Heart left ventricle (tissue), 16 donors: ENCODE data around the gene CCDC192. TPM values are rescaled to one million over a fixed set of nuclear protein-coding genes. Genes with fewer than 3 reads are reported as not detected.
A peak's percentile ranks its signal among the peaks of the same experiment; 100 is the strongest.

ENCODE experiments used
- ATAC-seq, 4 donors: fragments of 200-7000 bp; cut with Tn5 transposase; one replicate each; pipeline ENCODE4 v1.9.1; 2020 to 2022; ENCODE audit warnings: moderate library complexity in 4 of 4, mild to moderate bottlenecking in 3 of 4, moderate number of reproducible peaks in 1 of 4
- DNase-seq, 5 donors: peaks; one replicate each; pipeline ENCODE4 v3.0.0-alpha.2; 2020
- H3K27ac ChIP-seq, 12 donors: fragments of 200-600 bp; sonication (generic) in 4 of 12; one replicate each; pipeline versions ENCODE4 v1.5.0 to v1.8.0; 2016 to 2022; ENCODE audit warnings: mild to moderate bottlenecking in 2 of 12
- H3K27me3 ChIP-seq, 9 donors: fragments of 200-600 bp; sonication (generic) in 2 of 9; one replicate each; pipeline versions ENCODE4 v1.5.1 to v1.8.0; 2016 to 2022; ENCODE audit warnings: mild to moderate bottlenecking in 3 of 9
- H3K36me3 ChIP-seq, 9 donors: fragments of 200-600 bp; sonication (generic) in 2 of 9; one replicate each; pipeline versions ENCODE4 v1.5.0 to v1.8.0; 2018 to 2022; ENCODE audit warnings: mild to moderate bottlenecking in 2 of 9
- H3K4me1 ChIP-seq, 12 donors: fragments of 200-600 bp; sonication (generic) in 4 of 12; one replicate each; pipeline versions ENCODE4 v1.5.0 to v1.8.0; 2016 to 2022; ENCODE audit warnings: mild to moderate bottlenecking in 3 of 12
- H3K4me3 ChIP-seq, 12 donors: fragments of 200-600 bp; sonication (generic) in 4 of 12; one replicate each; pipeline versions ENCODE4 v1.5.0 to v1.8.0; 2017 to 2022; ENCODE audit warnings: mild to moderate bottlenecking in 9 of 12, moderate library complexity in 4 of 12
- H3K9me3 ChIP-seq, 12 donors: fragments of 200-600 bp; sonication (generic) in 4 of 12; one replicate each; pipeline versions ENCODE4 v1.5.0 to v1.8.0; 2016 to 2022; ENCODE audit warnings: mild to moderate bottlenecking in 1 of 12
- CTCF ChIP-seq, 12 donors: fragments of 200-600 bp; sonication (generic) in 4 of 12; IDR thresholded peaks; one replicate each; pipeline versions ENCODE4 v1.5.0 to v1.8.0; 2018 to 2022; ENCODE audit warnings: antibody characterized with exemption in 12 of 12, mild to moderate bottlenecking in 5 of 12
- POLR2A ChIP-seq, 2 donors: fragments of 450-650 bp; IDR thresholded peaks; one replicate each; pipeline ENCODE4 v1.6.1; 2017; ENCODE audit warnings: antibody characterized with exemption in 2 of 2, mild to moderate bottlenecking in 2 of 2, moderate library complexity in 2 of 2
- WGBS, 4 donors: extraction: QIAGEN DNeasy Blood & Tissue Kit in 2 of 4; methylation state at CpG; one replicate each; pipeline versions ENCODE4 v1.1.5 to v1.1.7; 2013 to 2018; 5-methylcytosine and 5-hydroxymethylcytosine counted together
- intact Hi-C, 10 donors: fragments of 100-400 bp; cut with DNase I; formaldehyde crosslinking; loops; one replicate each; pipeline versions ENCODE4 v1.11.1 to v1.14.2; 2022
- polyA plus RNA-seq, 2 donors: library from polyadenylated mRNA; stranded (reverse); fragments of 200-250 nt; gene quantifications; one replicate each; pipeline ENCODE4 v1.2.3, GENCODE V29; 2013
- total RNA-seq, 9 donors: library from RNA; depleted of rRNA in 2 of 9; stranded (reverse); fragments of >200 nt in 2 of 9; fragmentation: NEBNext Ultra II Directional in 3 of 9; extraction: Animal tissue kit (Norgen Biotek cat#: 25700) in 3 of 9; gene quantifications; one replicate each; pipeline versions ENCODE4 v1.1.0 to v1.2.4, GENCODE V29; 2016 to 2023
- donor health status: ischemic (EF 13 %, LVEDD 7.1; RV severe dilation, severe dysfunction).
- donor health status: healthy with polysubstance abuse.
- donor health status: DM: no; HTN: yes; CAD: no.
- donor health status: DM: no; HTN: no; CAD: no.
- donor health status: ischemic (EF 25% LVEDD 6.9; RV normal size, moderate dysfunction).
- donor health status: ischemic (EF 25% LVEDD 5.7; RV mildly dilated, moderate dysfunction).
- donor health status: healthy.
- donor health status: DM: yes; HTN: yes; CAD: no.
- donor health status: ischemic (EF 35%, LVEDD 5.7; RV mildly dilated, moderate dysfunction).
- donor health status: nonischemic (EF 11% LVEDD 7.7; RV severe dilation, severe dysfunction).
- donor health status: DM: yes; HTN: yes; CAD: no.
- donor health status: PGD.
- donor health status: ischemic (EF 29% LVEDD 5.4; RV normal size, mild dysfunction).
- donor health status: nonischemic (EF 23%, LVEDD 6.1; RV moderate dilation, normal function).

The CCDC192 gene
- total and polyA plus RNA-seq, 11 donors: 0.07 to 1.3 (median 0.42) TPM; not detected in 8

DNA sequence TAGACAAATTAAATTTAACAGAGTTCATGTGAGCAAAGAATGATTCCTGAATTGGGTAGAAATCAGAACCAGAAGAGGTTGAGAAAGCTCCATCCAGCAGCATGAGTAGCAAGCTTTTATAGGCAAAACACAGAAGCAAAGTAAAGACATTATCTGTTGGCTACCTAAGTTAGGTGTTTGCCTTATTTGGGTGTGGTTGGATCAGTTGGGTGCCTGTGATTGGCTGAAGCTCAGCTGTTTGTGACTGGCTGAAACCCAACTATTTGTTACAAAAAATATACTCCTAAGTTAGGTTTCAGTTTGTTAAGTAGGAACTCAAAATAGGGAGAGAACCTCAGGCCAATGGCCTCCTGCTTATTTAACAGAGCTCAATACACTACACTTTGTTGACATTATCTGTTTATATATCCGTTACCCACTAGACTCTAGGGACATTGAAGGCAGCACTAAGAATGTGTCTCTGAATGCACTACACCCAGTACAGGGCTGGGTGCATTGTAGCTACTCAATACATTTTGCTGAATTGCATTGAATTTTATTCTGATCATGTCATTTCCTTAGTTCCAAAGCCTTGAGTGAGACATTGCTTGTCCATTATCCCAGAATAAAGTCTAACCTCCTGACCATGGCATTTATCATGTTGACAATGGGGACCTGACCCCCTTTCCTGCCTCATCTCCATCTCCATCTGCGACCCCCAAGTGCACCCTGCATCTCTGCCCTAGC is 98.7 kb downstream of the CCDC192 start:
- TF ChIP-seq POLR2A (IDR thresholded peaks at IDR 0.05): no peak
- TF ChIP-seq CTCF (IDR thresholded peaks at IDR 0.05): no peak
- Histone ChIP-seq H3K9me3 (no peaks in the 10 kb centered on the region), H3K27ac (peak overlapping the region in 1 of 12 donors; percentile 25), H3K36me3 (no peaks in the 10 kb centered on the region), H3K4me1 (peaks cover 0 to 9% (median 0%) of the 10 kb centered on the region in 12 donors), H3K4me3 (no peak overlapping the region), H3K27me3 (no peaks in the 10 kb centered on the region)
- 28 to 64% (median 51%) methylated on average over 2 of the region's 2 CpGs for WGBS, 4 donors
- peak in 1 of 4 donors; percentile 18 for ATAC-seq
- intact Hi-C loops: no loop called here
- DNase-seq: no peak

- Histone ChIP-seq H3K4me3 (no peak overlapping the region), H3K36me3 (no peaks in the 10 kb centered on the region), H3K9me3 (no peaks in the 10 kb centered on the region), H3K4me1 (peaks cover 0 to 9% (median 0%) of the 10 kb centered on the region in 12 donors), H3K27me3 (no peaks in the 10 kb centered on the region), H3K27ac (peak overlapping the region in 1 of 12 donors; percentile 25)
- intact Hi-C loops: no loop called here
- DNase-seq (no peak), ATAC-seq (no peak)
- 33 to 37% (median 34%) methylated on average over 3 of the region's 3 CpGs for WGBS, 4 donors
- TF ChIP-seq POLR2A (IDR thresholded peaks at IDR 0.05) (no peak), CTCF (IDR thresholded peaks at IDR 0.05) (no peak)
These were observed 99.3 kb downstream of the CCDC192 start for GRCh38 chr5:127802477-127802865.

- 71 to 76% (median 76%) methylated on average over 6 of the region's 6 CpGs for WGBS, 4 donors
- no peak for ATAC-seq
These were observed 101.8 kb downstream of the CCDC192 start for GRCh38 chr5:127804886-127805426.

More at GRCh38 chr5:127804886-127805426, 101.8 kb downstream of the CCDC192 start:
- no peaks in the 10 kb centered on the region for H3K9me3 ChIP-seq
- H3K27me3 ChIP-seq: no peaks in the 10 kb centered on the region
- TF ChIP-seq CTCF (IDR thresholded peaks at IDR 0.05) (no peak), POLR2A (IDR thresholded peaks at IDR 0.05) (no peak)
- peaks cover 0 to 9% (median 0%) of the 10 kb centered on the region in 12 donors for H3K4me1 ChIP-seq
- H3K36me3 ChIP-seq: no peaks in the 10 kb centered on the region
- intact Hi-C loops: no loop called here
- no peak overlapping the region for H3K27ac ChIP-seq
- no peak overlapping the region for H3K4me3 ChIP-seq
- no peak for DNase-seq
